ENCODE measurements around the gene NCAPD2. TPM values are rescaled to one million over a fixed set of nuclear protein-coding genes. Genes with fewer than 3 reads are reported as not detected.

NCAPD2 gene
- total RNA-seq, 1 experiment from 2014 or later: 114 TPM

DNA sequence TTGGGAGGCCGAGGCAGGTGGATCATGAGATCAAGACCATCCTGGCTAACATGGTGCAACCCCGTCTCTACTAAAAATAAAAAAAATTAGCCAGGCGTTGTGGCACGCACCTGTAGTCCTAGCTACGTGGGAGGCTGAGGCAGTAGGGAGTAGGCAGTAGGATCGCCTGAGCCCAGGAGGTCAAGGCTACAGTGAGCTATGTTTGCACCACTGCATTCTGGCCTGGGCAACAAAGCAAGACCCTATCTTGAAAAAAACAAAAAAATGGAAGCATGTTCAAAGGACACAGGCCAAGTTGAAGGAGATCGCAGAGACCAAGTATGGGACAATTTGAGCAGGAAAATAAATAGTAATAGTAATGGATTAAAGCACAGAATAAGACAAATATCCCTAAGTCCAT is 14.2 kb downstream of the NCAPD2 start:
- WGBS (ENCODE audit: extremely low coverage, insufficient read length, low lambda C conversion rate): no CpG with 5 or more reads among the region's 7 CpGs

More for the DNA sequence above, 14.2 kb downstream of the NCAPD2 start:
- DNase-seq: no peak
- Histone ChIP-seq H2BK15ac (ENCODE audit: low read depth, low read length) (no peak overlapping the region), H3K18ac (ENCODE audit: insufficient read length, low read depth, low read length) (peak overlapping the region; percentile 33), H3K56ac (ENCODE audit: insufficient read length, low read depth, low read length) (no peak overlapping the region), H3K23me2 (ENCODE audit: insufficient read length, low read depth, low read length, poor library complexity, severe bottlenecking) (no peaks in the 10 kb centered on the region), H2BK12ac (ENCODE audit: insufficient read length, low read depth, low read length) (no peak overlapping the region), H3K14ac (ENCODE audit: insufficient read depth, low read length) (no peak overlapping the region), H3K4me1 (ENCODE audit: insufficient read depth, low read length) (peaks cover 2% of the 10 kb centered on the region; the same call in 1 of the 2 replicates), H2AK5ac (ENCODE audit: insufficient read length, low read length) (no peak overlapping the region), H4K5ac (ENCODE audit: insufficient read length, low read depth, low read length) (no peak overlapping the region), H2BK20ac (ENCODE audit: low read depth, low read length, poor library complexity, severe bottlenecking) (peak overlapping the region; percentile 78), H2BK5ac (ENCODE audit: insufficient read length, low read length) (no peak overlapping the region), H3K4me2 (ENCODE audit: insufficient read depth, insufficient read length, low read length) (no peak overlapping the region), H3T11ph (ENCODE audit: low read length) (no peak overlapping the region), H3K79me1 (ENCODE audit: insufficient read depth, low read depth, low read length, poor library complexity, severe bottlenecking) (peaks cover 12% of the 10 kb centered on the region), H3K27me3 (ENCODE audit: insufficient read depth, low read length) (no peaks in the 10 kb centered on the region), H4K20me1 (ENCODE audit: control insufficient read depth, insufficient read depth, insufficient read length) (no peaks in the 10 kb centered on the region), H2BK120ac (ENCODE audit: low read depth, low read length, poor library complexity, severe bottlenecking) (peak overlapping the region; percentile 67), H3K4ac (ENCODE audit: low read depth, low read length) (no peak overlapping the region; the same call in 1 of the 2 replicates), H4K91ac (ENCODE audit: insufficient read length, low read depth, low read length) (no peak overlapping the region), H3K9me3 (ENCODE audit: control insufficient read depth, low read depth, low read length) (no peaks in the 10 kb centered on the region), H3K9ac (ENCODE audit: extremely low read depth, insufficient read length, low read length) (no peak overlapping the region), H3K27ac (ENCODE audit: insufficient read length, low read depth, low read length) (no peak overlapping the region), H4K8ac (replicated peaks; ENCODE audit: insufficient read length, low read depth, low read length) (no peak overlapping the region), H3K79me2 (ENCODE audit: insufficient read depth, low read length) (peaks cover 2% of the 10 kb centered on the region; the same call in 1 of the 2 replicates), H3K23ac (ENCODE audit: insufficient read length, low read depth, low read length) (no peak overlapping the region), H2AFZ (ENCODE audit: low read length) (no peak overlapping the region)
- H3K9me3 Mint-ChIP-seq: no peaks in the 10 kb centered on the region
- TF ChIP-seq, protein P1, sequence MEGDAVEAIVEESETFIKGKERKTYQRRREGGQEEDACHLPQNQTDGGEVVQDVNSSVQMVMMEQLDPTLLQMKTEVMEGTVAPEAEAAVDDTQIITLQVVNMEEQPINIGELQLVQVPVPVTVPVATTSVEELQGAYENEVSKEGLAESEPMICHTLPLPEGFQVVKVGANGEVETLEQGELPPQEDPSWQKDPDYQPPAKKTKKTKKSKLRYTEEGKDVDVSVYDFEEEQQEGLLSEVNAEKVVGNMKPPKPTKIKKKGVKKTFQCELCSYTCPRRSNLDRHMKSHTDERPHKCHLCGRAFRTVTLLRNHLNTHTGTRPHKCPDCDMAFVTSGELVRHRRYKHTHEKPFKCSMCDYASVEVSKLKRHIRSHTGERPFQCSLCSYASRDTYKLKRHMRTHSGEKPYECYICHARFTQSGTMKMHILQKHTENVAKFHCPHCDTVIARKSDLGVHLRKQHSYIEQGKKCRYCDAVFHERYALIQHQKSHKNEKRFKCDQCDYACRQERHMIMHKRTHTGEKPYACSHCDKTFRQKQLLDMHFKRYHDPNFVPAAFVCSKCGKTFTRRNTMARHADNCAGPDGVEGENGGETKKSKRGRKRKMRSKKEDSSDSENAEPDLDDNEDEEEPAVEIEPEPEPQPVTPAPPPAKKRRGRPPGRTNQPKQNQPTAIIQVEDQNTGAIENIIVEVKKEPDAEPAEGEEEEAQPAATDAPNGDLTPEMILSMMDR (conservative IDR thresholded peaks at IDR 0.05): no peak
- H3K4me1 Mint-ChIP-seq: peaks cover 8 to 10% of the 10 kb centered on the region in 2 experiments
- no peaks in the 10 kb centered on the region for H3K27me3 Mint-ChIP-seq (ENCODE audit: low read depth)
- no peak overlapping the region for H3K4me3 Mint-ChIP-seq
- peaks cover 35 to 63% (median 58%) of the 10 kb centered on the region in 3 experiments; a peak in 6 of 7 replicates for H3K36me3 Mint-ChIP-seq (ENCODE audit: insufficient read depth in 1 of 3, low read depth in 3 of 3)
- peak overlapping the region in 2 of 3 experiments; percentile 19 to 78; a peak in 4 of 7 replicates for H3K27ac Mint-ChIP-seq

Data from H9 (cell line).